GM20431 (cell line): ENCODE data around the gene IGFBPL1.

Experiments used
- in situ Hi-C: fragments of 300-500 bp; cut with MseI, MboI; formaldehyde crosslinking; loops from one replicate; pipeline ENCODE4 v1.15.0; 2020; ENCODE audit warnings: low sequenced_read_pairs; ENCODE audit not compliant: unreplicated experiment

Gene IGFBPL1

GRCh38 chr9:38384990-38385848 is 39.0 kb downstream of the IGFBPL1 start:
- in situ Hi-C loops, result loop anchor here (25.0 kb wide), 1 partner anchor 202 kb away; no protein-coding TSS in a partner anchor

GRCh38 chr9:38382141-38382540 is 42.1 kb downstream of the IGFBPL1 start:
- in situ Hi-C loops, result loop anchor here (25.0 kb wide), 1 partner anchor 205 kb away; no protein-coding TSS in a partner anchor

GRCh38 chr9:38380872-38381534 is 43.3 kb downstream of the IGFBPL1 start:
- in situ Hi-C loops, result loop anchor here (25.0 kb wide), 1 partner anchor 206 kb away; no protein-coding TSS in a partner anchor

GRCh38 chr9:38380230-38380871 is 43.9 kb downstream of the IGFBPL1 start:
- in situ Hi-C loops, result loop anchor here (25.0 kb wide), 1 partner anchor 207 kb away; no protein-coding TSS in a partner anchor

- in situ Hi-C loops, result loop anchor here (25.0 kb wide), 1 partner anchor 210 kb away; no protein-coding TSS in a partner anchor
Observed at GRCh38 chr9:38377336-38378083, 46.7 kb downstream of the IGFBPL1 start.

GRCh38 chr9:38376021-38376670 is 48.1 kb downstream of the IGFBPL1 start:
- in situ Hi-C loops, result loop anchor here (25.0 kb wide), 1 partner anchor 211 kb away; no protein-coding TSS in a partner anchor

GRCh38 chr9:38375572-38375963 is 48.7 kb downstream of the IGFBPL1 start:
- in situ Hi-C loops, result loop anchor here (25.0 kb wide), 1 partner anchor 212 kb away; no protein-coding TSS in a partner anchor

- in situ Hi-C loops, result loop anchor here (25.0 kb wide), 3 partner anchors 212 to 463 kb away; partner anchors contain the start of gene SLC25A51
Observed at GRCh38 chr9:38374847-38375571, 49.2 kb downstream of the IGFBPL1 start.

- in situ Hi-C loops, result loop anchor here (25.0 kb wide), 2 partner anchors 211 to 461 kb away; partner anchors contain the start of gene SLC25A51
Observed at GRCh38 chr9:38373679-38374078, 50.6 kb downstream of the IGFBPL1 start.

- in situ Hi-C loops, result loop anchor here (25.0 kb wide), 2 partner anchors 211 to 461 kb away; partner anchors contain the start of gene SLC25A51
Observed at GRCh38 chr9:38372762-38373619, 51.3 kb downstream of the IGFBPL1 start.

GRCh38 chr9:38371495-38371894 is 52.8 kb downstream of the IGFBPL1 start:
- in situ Hi-C loops, result loop anchor here (25.0 kb wide), 2 partner anchors 209 to 459 kb away; partner anchors contain the start of gene SLC25A51

GRCh38 chr9:38370176-38370575 is 54.1 kb downstream of the IGFBPL1 start:
- in situ Hi-C loops, result loop anchor here (25.0 kb wide), 2 partner anchors 208 to 458 kb away; partner anchors contain the start of gene SLC25A51

- in situ Hi-C loops, result loop anchor here (10.0 to 25.0 kb wide), 3 partner anchors 206 to 456 kb away; partner anchors contain the start of gene SLC25A51
Observed at GRCh38 chr9:38368731-38369130, 55.5 kb downstream of the IGFBPL1 start.

GRCh38 chr9:38367898-38368297 is 56.4 kb downstream of the IGFBPL1 start:
- in situ Hi-C loops, result loop anchor here (10.0 to 25.0 kb wide), 3 partner anchors 206 to 456 kb away; partner anchors contain the start of gene SLC25A51

GRCh38 chr9:38363589-38363925 is 60.7 kb downstream of the IGFBPL1 start:
- in situ Hi-C loops, result loop anchor here (10.0 to 25.0 kb wide), 3 partner anchors 201 to 451 kb away; partner anchors contain the start of gene SLC25A51

GRCh38 chr9:38362852-38363588 is 61.2 kb downstream of the IGFBPL1 start:
- in situ Hi-C loops, result loop anchor here (10.0 to 25.0 kb wide), 3 partner anchors 201 to 451 kb away; partner anchors contain the start of gene SLC25A51
